Small intestine (tissue), 7 donors: Measurements from ENCODE around the gene ETS2. TPM values are rescaled to one million over a fixed set of nuclear protein-coding genes. Genes with fewer than 3 reads are reported as not detected.
A peak's percentile ranks its signal among the peaks of the same experiment; 100 is the strongest.

Source experiments
- DNase-seq, 2 donors: peaks; one replicate each; pipeline versions ENCODE4 v3.0.0 to v3.0.0-alpha.2; 2013
- FAIRE-seq: peaks from 2 replicates; lab custom pipeline; 2012; peaks lifted over from hg19 to GRCh38; lab: Jason Lieb, UNC
- H3K27ac ChIP-seq, 3 donors: one replicate each; pipeline ENCODE4 v1.5.1; 2013; ENCODE audit warnings: low read length in 2 of 3, mild to moderate bottlenecking in 2 of 3, control low read depth in 1 of 3, inconsistent platforms in 1 of 3, low read depth in 1 of 3, moderate library complexity in 1 of 3
- H3K27me3 ChIP-seq, 3 donors: one replicate each; pipeline ENCODE4 v1.6.1; 2013; ENCODE audit warnings: low read length in 3 of 3, inconsistent platforms in 1 of 3; ENCODE audit not compliant: control insufficient read depth in 3 of 3, insufficient read depth in 3 of 3
- H3K36me3 ChIP-seq, 3 donors: one replicate each; pipeline ENCODE4 v1.6.1; 2013; ENCODE audit warnings: low read length in 3 of 3, inconsistent platforms in 1 of 3, low read depth in 1 of 3, mild to moderate bottlenecking in 1 of 3, moderate library complexity in 1 of 3; ENCODE audit not compliant: control insufficient read depth in 3 of 3, insufficient read depth in 2 of 3
- H3K4me1 ChIP-seq, 3 donors: one replicate each; pipeline ENCODE4 v1.6.1; 2013; ENCODE audit warnings: low read length in 2 of 3, inconsistent platforms in 1 of 3, low read depth in 1 of 3, mild to moderate bottlenecking in 1 of 3, moderate library complexity in 1 of 3; ENCODE audit not compliant: control insufficient read depth in 3 of 3, insufficient read depth in 2 of 3
- H3K4me3 ChIP-seq, 3 donors: one replicate each; pipeline ENCODE4 v1.5.1; 2013; ENCODE audit warnings: low read length in 3 of 3, control low read depth in 1 of 3, inconsistent platforms in 1 of 3, low read depth in 1 of 3, mild to moderate bottlenecking in 1 of 3, moderate library complexity in 1 of 3
- H3K9me3 ChIP-seq, 2 donors: one replicate each; pipeline ENCODE4 v1.6.1; 2013; ENCODE audit warnings: low read depth in 1 of 2, low read length in 1 of 2; ENCODE audit not compliant: control insufficient read depth in 2 of 2, insufficient read depth in 1 of 2
- WGBS, 3 donors: extraction: QIAGEN DNeasy Blood & Tissue Kit; methylation state at CpG; one replicate each; pipeline ENCODE4 v1.1.7; 2013; 5-methylcytosine and 5-hydroxymethylcytosine counted together
- polyA plus RNA-seq, 4 donors: library from polyadenylated mRNA; stranded (reverse) in 3 of 4; unstranded in 1 of 4; fragments of 200-250 nt in 3 of 4; fragments of 120-200 nt in 1 of 4; gene quantifications; one replicate each; pipeline versions ENCODE4 v1.2.1 to v1.2.3, GENCODE V29; 2013
- donor health status: healthy with polysubstance abuse.
- donor health status: control.
- donor health status: control.
- donor health status: Bipolar disorder and iron deficiency.
- donor health status: healthy.

ETS2 gene
- polyA plus RNA-seq, 4 donors: 129 to 151 (median 135) TPM

DNA sequence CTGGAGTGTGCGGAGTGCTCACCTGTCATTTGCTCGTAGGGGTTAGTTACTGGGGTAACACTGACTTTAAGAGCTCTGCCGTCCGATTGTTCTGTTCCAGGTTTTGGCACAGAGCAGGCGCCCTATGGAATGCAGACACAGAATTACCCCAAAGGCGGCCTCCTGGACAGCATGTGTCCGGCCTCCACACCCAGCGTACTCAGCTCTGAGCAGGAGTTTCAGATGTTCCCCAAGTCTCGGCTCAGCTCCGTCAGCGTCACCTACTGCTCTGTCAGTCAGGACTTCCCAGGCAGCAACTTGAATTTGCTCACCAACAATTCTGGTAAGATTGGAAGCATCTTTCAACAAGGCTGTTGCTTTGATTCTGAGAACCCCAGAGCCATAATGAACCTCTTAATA, 12.6 kb downstream of the ETS2 start:
- Histone ChIP-seq H3K9me3 (no peaks in the 10 kb centered on the region), H3K4me3 (no peak overlapping the region), H3K36me3 (peaks cover 48 to 73% (median 72%) of the 10 kb centered on the region in 3 donors), H3K27me3 (no peaks in the 10 kb centered on the region), H3K27ac (peak overlapping the region in 2 of 3 donors; percentile 73 to 77), H3K4me1 (peaks cover 3 to 15% (median 14%) of the 10 kb centered on the region in 3 donors)
- 56 to 75% (median 66%) methylated on average over 11 of the region's 11 CpGs for WGBS, 3 donors
- FAIRE-seq (no peak), DNase-seq (no peak)

DNA sequence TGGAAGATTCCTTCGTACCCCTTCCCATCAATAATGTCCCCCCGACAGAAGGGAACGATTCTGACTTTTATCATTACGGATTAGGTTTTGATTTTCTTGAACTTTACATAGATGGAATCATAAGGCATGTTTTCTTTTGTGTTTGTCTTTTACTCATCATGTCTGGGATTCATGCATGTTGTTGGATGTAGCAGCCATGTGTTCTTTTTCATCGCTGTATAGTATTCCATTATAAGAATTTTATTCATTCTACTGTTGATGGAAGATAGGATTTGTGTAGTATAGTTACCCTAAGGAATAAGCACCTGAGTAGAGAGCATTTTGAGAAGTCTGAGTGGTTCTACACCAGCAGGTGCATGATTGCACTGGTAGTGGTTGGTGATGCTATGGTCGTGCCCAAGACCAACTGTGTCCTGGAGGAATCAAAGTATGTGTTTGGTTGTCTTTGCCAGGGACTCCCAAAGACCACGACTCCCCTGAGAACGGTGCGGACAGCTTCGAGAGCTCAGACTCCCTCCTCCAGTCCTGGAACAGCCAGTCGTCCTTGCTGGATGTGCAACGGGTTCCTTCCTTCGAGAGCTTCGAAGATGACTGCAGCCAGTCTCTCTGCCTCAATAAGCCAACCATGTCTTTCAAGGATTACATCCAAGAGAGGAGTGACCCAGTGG, 13.5 kb downstream of the ETS2 start:
- 56 to 79% (median 65%) methylated on average over 14 of the region's 14 CpGs for WGBS, 3 donors
- no peaks in the 10 kb centered on the region for H3K9me3 ChIP-seq
- peaks cover 3 to 13% (median 11%) of the 10 kb centered on the region in 3 donors for H3K4me1 ChIP-seq
- no peak for DNase-seq
- H3K36me3 ChIP-seq: peaks cover 47 to 75% (median 72%) of the 10 kb centered on the region in 3 donors
- no peak for FAIRE-seq
- H3K4me3 ChIP-seq: no peak overlapping the region
- H3K27ac ChIP-seq: peak overlapping the region in 2 of 3 donors; percentile 61
- no peaks in the 10 kb centered on the region for H3K27me3 ChIP-seq

DNA sequence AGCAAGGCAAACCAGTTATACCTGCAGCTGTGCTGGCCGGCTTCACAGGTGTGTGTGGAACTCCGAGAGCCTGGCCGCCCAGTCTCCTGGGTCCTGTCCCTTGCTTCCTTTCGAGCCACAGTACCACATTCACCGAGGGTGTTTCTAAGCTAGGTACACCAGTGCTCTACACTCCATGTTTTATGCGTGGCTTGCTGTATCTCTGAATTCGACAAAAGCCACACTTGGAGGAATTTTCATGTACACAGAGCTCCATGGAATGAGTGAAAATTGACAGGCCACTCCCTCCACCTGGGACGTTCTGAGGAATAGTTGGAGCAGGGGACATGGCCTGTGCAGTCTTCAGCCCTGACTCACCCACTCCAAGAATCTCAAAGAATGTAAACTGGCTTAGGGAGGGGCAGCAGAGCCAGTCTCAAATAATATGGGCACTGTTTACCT, 14.0 kb downstream of the ETS2 start:
- 35 to 64% (median 47%) methylated on average over 8 of the region's 8 CpGs for WGBS, 3 donors
- peaks cover 42 to 73% (median 71%) of the 10 kb centered on the region in 3 donors for H3K36me3 ChIP-seq
- H3K27ac ChIP-seq: peak overlapping the region in 2 of 3 donors; percentile 61
- no peak for FAIRE-seq
- no peaks in the 10 kb centered on the region for H3K27me3 ChIP-seq
- peaks cover 3 to 14% (median 12%) of the 10 kb centered on the region in 3 donors for H3K4me1 ChIP-seq
- H3K4me3 ChIP-seq: no peak overlapping the region
- H3K9me3 ChIP-seq: no peaks in the 10 kb centered on the region
- peak in 1 of 2 donors; percentile 78 for DNase-seq

DNA sequence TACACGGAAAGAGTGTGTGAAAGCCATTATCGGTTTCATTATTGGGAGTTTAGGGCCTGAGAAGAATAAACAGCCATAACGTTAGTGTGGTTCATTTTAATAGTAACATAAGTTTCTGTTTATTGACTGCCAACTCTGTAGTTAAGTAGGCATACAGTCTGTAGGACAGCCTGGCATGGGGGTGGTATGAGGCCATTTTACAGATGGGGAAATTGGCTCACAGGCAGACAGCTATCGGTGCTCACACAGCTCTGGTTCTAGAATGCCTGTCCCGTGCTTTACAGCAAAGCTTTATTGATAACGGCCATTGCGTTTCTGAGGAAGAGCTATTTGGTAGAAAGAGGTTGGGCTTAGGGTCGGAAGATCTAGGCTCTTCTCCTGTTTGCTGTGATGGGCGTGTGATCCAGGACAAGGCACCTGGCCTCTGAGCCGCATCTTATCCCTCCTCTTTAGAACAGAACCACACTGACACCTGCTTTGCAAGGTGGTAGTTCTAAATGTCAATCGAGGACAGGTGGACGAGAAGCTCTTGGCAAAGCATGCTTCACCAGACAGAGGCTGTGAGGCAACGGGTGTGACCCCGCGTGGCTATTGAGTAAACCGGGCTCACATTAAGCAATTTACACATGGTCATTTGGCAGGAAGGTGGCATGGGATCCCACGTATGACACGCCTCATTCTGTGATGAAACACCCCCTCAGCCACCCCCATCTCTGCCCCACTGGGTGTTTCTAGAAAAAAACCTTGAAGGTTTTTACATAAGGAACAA, 14.9 kb downstream of the ETS2 start:
- peak overlapping the region in 2 of 3 donors; percentile 78 to 89 for H3K27ac ChIP-seq
- H3K36me3 ChIP-seq: peaks cover 38 to 71% (median 67%) of the 10 kb centered on the region in 3 donors
- FAIRE-seq: no peak
- H3K9me3 ChIP-seq: peaks cover 0 to 3% of the 10 kb centered on the region in 2 donors
- no peaks in the 10 kb centered on the region for H3K27me3 ChIP-seq
- no peak overlapping the region for H3K4me3 ChIP-seq
- peaks cover 3 to 17% (median 12%) of the 10 kb centered on the region in 3 donors for H3K4me1 ChIP-seq
- WGBS, 3 donors: 26 to 59% (median 44%) methylated on average over 18 of the region's 18 CpGs
- DNase-seq: peak in 1 of 2 donors; percentile 63

DNA sequence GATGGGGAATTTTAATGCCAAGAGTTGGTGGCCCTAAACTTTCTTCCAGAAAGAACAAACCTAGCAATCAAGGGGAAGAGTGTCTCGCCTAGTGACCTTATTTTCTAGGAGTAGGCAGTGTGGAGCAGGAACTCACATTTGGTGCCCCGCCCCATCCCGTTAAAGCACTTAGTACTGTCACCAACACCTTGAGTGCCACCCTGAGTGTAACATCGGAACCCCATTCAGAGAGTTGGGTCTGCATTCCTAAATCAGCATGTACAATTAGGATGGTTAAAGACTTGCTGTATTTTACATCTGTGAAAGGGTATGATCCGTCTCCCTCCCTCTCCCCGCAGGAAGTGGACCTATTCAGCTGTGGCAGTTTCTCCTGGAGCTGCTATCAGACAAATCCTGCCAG, 15.5 kb downstream of the ETS2 start:
- H3K36me3 ChIP-seq: peaks cover 35 to 69% (median 65%) of the 10 kb centered on the region in 3 donors
- no peak for FAIRE-seq
- peak overlapping the region; percentile 59 to 89 (median 78) for H3K27ac ChIP-seq
- peak in 1 of 2 donors; percentile 40 for DNase-seq
- H3K4me3 ChIP-seq: no peak overlapping the region
- peaks cover 3 to 17% (median 12%) of the 10 kb centered on the region in 3 donors for H3K4me1 ChIP-seq
- WGBS, 3 donors: 52 to 72% (median 69%) methylated on average over 6 of the region's 6 CpGs
- H3K27me3 ChIP-seq: no peaks in the 10 kb centered on the region
- peaks cover 0 to 3% of the 10 kb centered on the region in 2 donors for H3K9me3 ChIP-seq

DNA sequence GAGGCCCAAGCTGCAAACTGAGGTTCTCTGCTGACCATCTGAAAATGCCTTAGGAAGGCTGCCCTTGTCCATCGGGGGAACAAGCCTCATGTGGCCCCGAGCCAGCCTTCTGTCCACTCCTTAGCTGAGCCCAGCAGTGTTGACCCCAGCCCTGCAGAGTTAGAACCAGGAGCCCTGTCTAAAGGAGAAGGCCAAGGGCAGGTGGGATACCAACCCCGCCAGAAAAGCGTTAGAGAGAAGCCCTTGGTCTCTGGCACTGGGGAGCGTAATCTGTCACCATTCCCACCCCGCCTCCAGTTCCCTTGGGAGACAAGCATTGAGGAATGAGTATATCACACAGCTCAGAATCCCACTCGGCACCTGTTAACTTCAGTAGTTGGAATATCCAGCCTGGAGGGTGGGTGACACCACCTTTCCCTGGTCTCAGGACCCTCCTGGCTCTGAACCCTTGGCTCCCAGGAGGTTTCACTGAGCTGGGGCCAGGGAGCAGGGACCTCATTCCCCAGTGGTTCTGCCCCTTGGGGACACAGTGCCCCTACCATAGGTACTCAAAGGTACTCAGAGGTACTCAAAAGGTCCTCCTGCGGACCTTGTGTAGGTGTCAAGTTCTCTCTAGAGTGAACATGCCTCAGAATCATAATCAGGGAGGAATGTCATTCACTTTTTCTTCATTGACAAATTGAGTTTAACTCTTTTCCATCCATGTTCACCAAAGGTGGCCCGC, 16.4 kb downstream of the ETS2 start:
- H3K4me3 ChIP-seq: no peak overlapping the region
- peaks cover 34 to 62% (median 59%) of the 10 kb centered on the region in 3 donors for H3K36me3 ChIP-seq
- FAIRE-seq: no peak
- H3K27me3 ChIP-seq: no peaks in the 10 kb centered on the region
- peaks cover 0 to 17% (median 10%) of the 10 kb centered on the region in 3 donors for H3K4me1 ChIP-seq
- peak overlapping the region; percentile 59 to 89 (median 78) for H3K27ac ChIP-seq
- peaks cover 0 to 11% of the 10 kb centered on the region in 2 donors for H3K9me3 ChIP-seq
- DNase-seq: peak in 1 of 2 donors; percentile 15
- 76 to 83% (median 79%) methylated on average over 9 of the region's 9 CpGs for WGBS, 3 donors

DNA sequence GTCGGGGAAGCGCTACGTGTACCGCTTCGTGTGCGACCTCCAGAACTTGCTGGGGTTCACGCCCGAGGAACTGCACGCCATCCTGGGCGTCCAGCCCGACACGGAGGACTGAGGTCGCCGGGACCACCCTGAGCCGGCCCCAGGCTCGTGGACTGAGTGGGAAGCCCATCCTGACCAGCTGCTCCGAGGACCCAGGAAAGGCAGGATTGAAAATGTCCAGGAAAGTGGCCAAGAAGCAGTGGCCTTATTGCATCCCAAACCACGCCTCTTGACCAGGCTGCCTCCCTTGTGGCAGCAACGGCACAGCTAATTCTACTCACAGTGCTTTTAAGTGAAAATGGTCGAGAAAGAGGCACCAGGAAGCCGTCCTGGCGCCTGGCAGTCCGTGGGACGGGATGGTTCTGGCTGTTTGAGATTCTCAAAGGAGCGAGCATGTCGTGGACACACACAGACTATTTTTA, 17.1 kb downstream of the ETS2 start:
- no peaks in the 10 kb centered on the region for H3K27me3 ChIP-seq
- FAIRE-seq (no peak), DNase-seq (peak in 1 of 2 donors; percentile 23)
- H3K4me3 ChIP-seq: no peak overlapping the region
- H3K36me3 ChIP-seq: peaks cover 28 to 56% (median 53%) of the 10 kb centered on the region in 3 donors
- 57 to 71% (median 70%) methylated on average over 26 of the region's 26 CpGs for WGBS, 3 donors
- H3K4me1 ChIP-seq: peaks cover 0 to 17% (median 8%) of the 10 kb centered on the region in 3 donors
- H3K27ac ChIP-seq: peak overlapping the region; percentile 59 to 89 (median 78)
- H3K9me3 ChIP-seq: peaks cover 0 to 14% of the 10 kb centered on the region in 2 donors
